B cell (primary cell): ENCODE measurements around the gene TNFRSF25.

Experiments
- CTCF ChIP-seq: fragments of 200-600 bp; IDR thresholded peaks from one replicate; pipeline ENCODE4 v1.8.0; 2022; ENCODE audit warnings: antibody characterized with exemption, mild to moderate bottlenecking
- EZH2 ChIP-seq: IDR thresholded peaks from 2 replicates; pipeline ENCODE4 v1.6.1; 2012; ENCODE audit warnings: borderline replicate concordance, low read depth, mild to moderate bottlenecking, moderate library complexity, low read length; ENCODE audit not compliant: insufficient read depth, poor library complexity, severe bottlenecking

GRCh38 chr1:6418668-6419396 lies 47.1 kb downstream of the TNFRSF25 start:
- no peak for TF ChIP-seq CTCF
- TF ChIP-seq EZH2 = no peak
